Right cardiac atrium (tissue), 5 donors: ENCODE measurements around the gene NFASC. TPM values are rescaled to one million over a fixed set of nuclear protein-coding genes. Genes with fewer than 3 reads are reported as not detected.

Experiments
- ATAC-seq, 2 donors: fragments of 200-7000 bp; cut with Tn5 transposase; one replicate each; pipeline versions ENCODE4 v1.8.0 to v1.9.1; 2020; ENCODE audit warnings: moderate library complexity in 2 of 2, mild to moderate bottlenecking in 1 of 2
- DNase-seq, 3 donors: peaks; one replicate each; pipeline ENCODE4 v3.0.0-alpha.2; 2020
- H3K27ac ChIP-seq: one replicate; pipeline ENCODE4 v1.5.1; 2013; ENCODE audit warnings: mild to moderate bottlenecking, low read length, control low read depth, moderate library complexity
- H3K27me3 ChIP-seq: one replicate; pipeline ENCODE4 v1.6.1; 2013; ENCODE audit not compliant: control insufficient read depth, insufficient read depth
- H3K4me1 ChIP-seq: one replicate; pipeline ENCODE4 v1.6.1; 2013; ENCODE audit warnings: low read length; ENCODE audit not compliant: control insufficient read depth, insufficient read depth
- H3K4me3 ChIP-seq: one replicate; pipeline ENCODE4 v1.5.1; 2013; ENCODE audit warnings: low read length, control low read depth
- H3K9me3 ChIP-seq: one replicate; pipeline ENCODE4 v1.6.1; 2013; ENCODE audit warnings: low read length; ENCODE audit not compliant: control insufficient read depth
- WGBS: extraction: QIAGEN DNeasy Blood & Tissue Kit; methylation state at CpG from one replicate; pipeline ENCODE4 v1.1.7; 2013; 5-methylcytosine and 5-hydroxymethylcytosine counted together
- intact Hi-C, 4 donors: fragments of 100-400 bp; cut with DNase I; formaldehyde crosslinking; loops; one replicate each; pipeline versions ENCODE4 v1.11.0 to v1.14.0; 2022 to 2023
- polyA plus RNA-seq: library from polyadenylated mRNA; stranded (reverse); fragments of 200-250 nt; gene quantifications from one replicate; pipeline ENCODE4 v1.2.3, GENCODE V29; 2013
- total RNA-seq, 4 donors: library from RNA; stranded (reverse); fragmentation: NEBNext Ultra II Directional; extraction: Animal tissue kit (Norgen Biotek cat#: 25700); gene quantifications; one replicate each; pipeline ENCODE4 v1.2.1, GENCODE V29; 2021
- donor health status: healthy with polysubstance abuse.
- donor health status: DM: no; HTN: yes; CAD: no.
- donor health status: DM: no; HTN: no; CAD: no.
- donor health status: DM: no; HTN: yes; CAD: no; lungs with severe emphysema.
- donor health status: DM: yes; HTN: yes; CAD: no.

Gene NFASC
- total and polyA plus RNA-seq, 5 donors = 44.2 to 94.2 (median 63.3) TPM

DNA sequence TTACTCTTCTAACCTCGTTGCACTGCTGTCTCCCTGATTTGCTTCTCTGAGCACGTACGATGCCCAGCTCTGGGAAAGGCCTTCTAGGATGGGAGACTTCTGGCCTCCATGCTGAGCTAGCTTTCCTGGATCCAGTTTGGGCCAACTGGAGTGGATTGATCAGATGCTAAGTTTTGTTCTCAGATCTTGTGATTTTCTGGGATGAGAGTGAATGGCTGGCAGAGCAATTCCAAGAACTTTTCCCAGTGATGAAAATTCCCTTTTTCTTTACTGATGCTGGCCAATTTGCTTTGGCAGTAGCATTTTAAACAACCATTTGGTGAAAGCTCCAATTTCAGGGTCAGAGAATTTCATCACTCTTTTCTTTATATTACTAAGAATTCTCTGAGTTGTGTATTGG lies 34.9 kb upstream of the NFASC start:
- 85% methylated on average over 3 of the region's 3 CpGs for WGBS
- H3K27ac ChIP-seq = no peak overlapping the region
- no peaks in the 10 kb centered on the region for H3K4me1 ChIP-seq
- H3K9me3 ChIP-seq = no peaks in the 10 kb centered on the region
- ATAC-seq (no peak), DNase-seq (no peak)
- no peaks in the 10 kb centered on the region for H3K27me3 ChIP-seq
- H3K4me3 ChIP-seq = no peak overlapping the region
- intact Hi-C loops = no loop called here

GRCh38 chr1:204836856-204837255 lies 33.8 kb upstream of the NFASC start:
- Histone ChIP-seq H3K9me3 (no peaks in the 10 kb centered on the region), H3K27me3 (no peaks in the 10 kb centered on the region), H3K4me3 (no peak overlapping the region), H3K27ac (no peak overlapping the region), H3K4me1 (no peaks in the 10 kb centered on the region)
- ATAC-seq (no peak), DNase-seq (no peak)
- intact Hi-C loops = no loop called here
- WGBS = 68% methylated on average over 1 of the region's 1 CpG

- no peak overlapping the region for H3K27ac ChIP-seq
- no peak overlapping the region for H3K4me3 ChIP-seq
- WGBS = 32% methylated on average over 7 of the region's 7 CpGs
- DNase-seq = peak in 1 of 3 donors; percentile 75
- H3K4me1 ChIP-seq = no peaks in the 10 kb centered on the region
- no peaks in the 10 kb centered on the region for H3K27me3 ChIP-seq
- peak in 1 of 2 donors; percentile 25 for ATAC-seq
- intact Hi-C loops = no loop called here
- no peaks in the 10 kb centered on the region for H3K9me3 ChIP-seq
These were observed 33.1 kb upstream of the NFASC start for GRCh38 chr1:204837440-204838084.

- DNase-seq (no peak), ATAC-seq (no peak)
- H3K4me1 ChIP-seq = no peaks in the 10 kb centered on the region
- WGBS = 53% methylated on average over 1 of the region's 1 CpG
- intact Hi-C loops = no loop called here
- no peak overlapping the region for H3K27ac ChIP-seq
- H3K4me3 ChIP-seq = no peak overlapping the region
- no peaks in the 10 kb centered on the region for H3K27me3 ChIP-seq
- no peaks in the 10 kb centered on the region for H3K9me3 ChIP-seq
These were observed 29.3 kb upstream of the NFASC start for GRCh38 chr1:204841316-204841715.

DNA sequence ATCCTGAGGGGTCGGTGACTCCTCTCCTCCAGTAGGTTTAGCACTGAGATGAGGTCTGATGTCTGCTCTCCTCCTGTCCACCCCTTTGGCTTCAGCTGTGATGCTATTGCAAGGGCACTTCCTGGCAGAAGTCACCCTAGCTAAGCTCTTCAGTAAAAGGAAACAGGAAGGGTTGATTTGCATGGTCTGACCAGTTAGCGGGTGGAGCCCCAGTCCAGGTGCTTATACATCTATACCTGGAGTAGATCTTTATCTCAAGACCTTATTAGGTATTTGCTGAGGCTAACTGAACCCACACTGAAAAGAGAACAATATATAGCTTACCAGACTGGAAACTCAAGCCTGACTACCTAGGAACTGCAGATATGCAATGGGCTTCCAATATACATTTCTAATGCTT lies 28.9 kb upstream of the NFASC start:
- Histone ChIP-seq H3K4me3 (no peak overlapping the region), H3K27ac (no peak overlapping the region), H3K4me1 (peaks cover 4% of the 10 kb centered on the region), H3K9me3 (no peaks in the 10 kb centered on the region), H3K27me3 (no peaks in the 10 kb centered on the region)
- WGBS = 91% methylated on average over 2 of the region's 2 CpGs
- DNase-seq = no peak
- intact Hi-C loops = no loop called here
- no peak for ATAC-seq

DNA sequence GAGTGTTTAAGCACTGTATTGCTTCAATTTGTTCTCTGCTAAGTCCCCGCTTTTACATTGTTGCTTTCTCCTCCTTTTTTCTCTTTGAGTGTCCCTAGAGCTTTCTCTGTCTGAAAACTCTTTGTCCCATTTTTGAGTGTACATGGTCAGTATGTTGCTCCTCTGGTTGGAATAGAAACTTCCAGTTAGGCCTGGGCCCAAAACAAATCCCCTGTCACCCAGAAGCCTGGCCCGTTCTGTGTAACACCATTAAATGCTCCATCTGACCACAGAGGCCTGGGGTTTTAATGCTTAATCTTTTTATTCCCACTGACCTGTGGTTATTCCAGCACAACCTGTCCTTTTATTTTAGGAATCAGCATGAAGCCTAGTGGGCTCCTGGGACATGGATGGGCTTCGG lies 28.3 kb upstream of the NFASC start:
- Histone ChIP-seq H3K9me3 (no peaks in the 10 kb centered on the region), H3K4me3 (no peak overlapping the region), H3K27me3 (no peaks in the 10 kb centered on the region), H3K27ac (no peak overlapping the region), H3K4me1 (peaks cover 6% of the 10 kb centered on the region)
- intact Hi-C loops = no loop called here
- DNase-seq (no peak), ATAC-seq (peak; percentile 16 to 67)
- WGBS = 68% methylated on average over 3 of the region's 3 CpGs

DNA sequence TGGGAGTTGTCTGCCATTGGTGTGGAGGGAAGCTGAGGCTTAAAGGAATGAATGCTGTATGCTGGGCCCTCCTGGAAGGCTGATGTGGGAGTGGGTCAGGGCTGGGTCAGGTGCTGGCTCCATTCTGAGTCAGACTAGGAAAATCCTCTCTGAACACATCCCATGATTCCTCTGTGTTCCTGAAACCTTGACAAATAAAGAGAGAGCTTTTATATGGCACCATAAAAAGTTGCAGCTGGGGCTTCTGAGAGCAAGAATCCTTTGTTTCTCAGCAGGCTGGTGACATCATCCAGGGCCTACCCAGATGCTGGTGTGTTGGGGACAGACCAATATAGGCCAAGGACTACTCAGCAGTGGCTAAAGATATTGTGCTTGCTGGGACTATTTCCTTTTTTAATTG lies 27.8 kb upstream of the NFASC start:
- Histone ChIP-seq H3K4me3 (no peak overlapping the region), H3K27me3 (no peaks in the 10 kb centered on the region), H3K27ac (no peak overlapping the region), H3K9me3 (no peaks in the 10 kb centered on the region), H3K4me1 (peaks cover 6% of the 10 kb centered on the region)
- DNase-seq = no peak
- intact Hi-C loops = no loop called here
- peak; percentile 21 to 35 for ATAC-seq

- peaks cover 10% of the 10 kb centered on the region for H3K4me1 ChIP-seq
- no peaks in the 10 kb centered on the region for H3K9me3 ChIP-seq
- no peak overlapping the region for H3K27ac ChIP-seq
- no peaks in the 10 kb centered on the region for H3K27me3 ChIP-seq
- WGBS = 82% methylated on average over 3 of the region's 3 CpGs
- DNase-seq (no peak), ATAC-seq (no peak)
- intact Hi-C loops = no loop called here
- no peak overlapping the region for H3K4me3 ChIP-seq
These were observed 24.1 kb upstream of the NFASC start for GRCh38 chr1:204846546-204846945.

GRCh38 chr1:204848579-204848978 lies 22.1 kb upstream of the NFASC start:
- H3K4me3 ChIP-seq = no peak overlapping the region
- 70% methylated on average over 5 of the region's 5 CpGs for WGBS
- DNase-seq (no peak), ATAC-seq (no peak)
- H3K4me1 ChIP-seq = peaks cover 13% of the 10 kb centered on the region
- no peaks in the 10 kb centered on the region for H3K27me3 ChIP-seq
- H3K27ac ChIP-seq = no peak overlapping the region
- intact Hi-C loops = no loop called here
- no peaks in the 10 kb centered on the region for H3K9me3 ChIP-seq

- no peak overlapping the region for H3K4me3 ChIP-seq
- ATAC-seq = no peak
- 93% methylated on average over 2 of the region's 2 CpGs for WGBS
- no peaks in the 10 kb centered on the region for H3K9me3 ChIP-seq
- intact Hi-C loops = no loop called here
- H3K4me1 ChIP-seq = peaks cover 10% of the 10 kb centered on the region
- no peak overlapping the region for H3K27ac ChIP-seq
- no peak for DNase-seq
- no peaks in the 10 kb centered on the region for H3K27me3 ChIP-seq
These were observed 17.8 kb upstream of the NFASC start for GRCh38 chr1:204852854-204853253.

DNA sequence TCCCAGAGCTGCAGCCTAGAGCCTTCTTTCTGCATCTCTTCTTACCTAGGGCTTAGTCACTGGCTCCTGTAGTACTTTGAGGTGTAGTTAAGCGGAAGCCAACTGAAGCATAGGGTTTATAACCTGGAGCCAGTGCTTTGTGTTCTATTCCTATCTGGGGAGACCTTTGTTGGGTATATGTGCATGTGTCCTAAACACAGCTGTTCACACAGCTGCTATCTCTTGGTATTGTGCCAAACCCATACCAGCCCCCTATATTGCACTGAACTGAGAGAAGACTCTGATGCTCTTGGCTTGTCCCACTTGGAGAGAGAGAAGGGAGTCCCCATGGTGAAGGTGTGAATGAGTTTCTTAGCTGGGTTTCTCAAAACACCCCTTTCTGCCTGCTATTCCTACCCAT lies 17.2 kb upstream of the NFASC start:
- Histone ChIP-seq H3K27me3 (no peaks in the 10 kb centered on the region), H3K9me3 (no peaks in the 10 kb centered on the region), H3K4me3 (no peak overlapping the region), H3K4me1 (peaks cover 10% of the 10 kb centered on the region), H3K27ac (no peak overlapping the region)
- DNase-seq (no peak), ATAC-seq (no peak)
- intact Hi-C loops = no loop called here
- 94% methylated on average over 1 of the region's 1 CpG for WGBS

DNA sequence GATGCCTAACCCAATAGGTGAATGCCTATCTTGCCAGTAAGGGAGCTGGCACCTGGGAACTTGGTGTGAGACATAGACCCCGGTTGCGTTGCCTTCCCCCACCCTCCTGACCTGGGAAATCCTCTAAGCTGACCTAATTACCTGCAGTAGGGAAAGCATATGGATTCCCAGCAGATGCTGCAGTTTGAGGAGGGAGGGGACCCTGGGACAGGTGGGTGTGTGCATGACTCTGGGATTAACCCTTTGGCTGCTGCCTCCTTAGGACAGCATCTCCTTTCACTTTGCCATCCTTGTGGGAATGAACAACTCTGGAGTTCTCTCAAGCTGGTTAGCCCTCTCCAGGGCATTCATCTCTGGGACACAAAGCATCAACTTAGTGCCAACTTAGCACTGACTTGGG lies 16.4 kb upstream of the NFASC start:
- Histone ChIP-seq H3K4me3 (no peak overlapping the region), H3K4me1 (peaks cover 6% of the 10 kb centered on the region), H3K27ac (no peak overlapping the region), H3K9me3 (no peaks in the 10 kb centered on the region), H3K27me3 (no peaks in the 10 kb centered on the region)
- DNase-seq = no peak
- intact Hi-C loops = no loop called here
- ATAC-seq = no peak
- WGBS = 49% methylated on average over 2 of the region's 2 CpGs
